ENCODE measurements around the gene DPPA2. TPM values are rescaled to one million over a fixed set of nuclear protein-coding genes. Genes with fewer than 3 reads are reported as not detected.

DPPA2 gene, protein sequence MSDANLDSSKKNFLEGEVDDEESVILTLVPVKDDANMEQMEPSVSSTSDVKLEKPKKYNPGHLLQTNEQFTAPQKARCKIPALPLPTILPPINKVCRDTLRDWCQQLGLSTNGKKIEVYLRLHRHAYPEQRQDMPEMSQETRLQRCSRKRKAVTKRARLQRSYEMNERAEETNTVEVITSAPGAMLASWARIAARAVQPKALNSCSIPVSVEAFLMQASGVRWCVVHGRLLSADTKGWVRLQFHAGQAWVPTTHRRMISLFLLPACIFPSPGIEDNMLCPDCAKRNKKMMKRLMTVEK
- not detected in 2 replicates for total RNA-seq

DNA sequence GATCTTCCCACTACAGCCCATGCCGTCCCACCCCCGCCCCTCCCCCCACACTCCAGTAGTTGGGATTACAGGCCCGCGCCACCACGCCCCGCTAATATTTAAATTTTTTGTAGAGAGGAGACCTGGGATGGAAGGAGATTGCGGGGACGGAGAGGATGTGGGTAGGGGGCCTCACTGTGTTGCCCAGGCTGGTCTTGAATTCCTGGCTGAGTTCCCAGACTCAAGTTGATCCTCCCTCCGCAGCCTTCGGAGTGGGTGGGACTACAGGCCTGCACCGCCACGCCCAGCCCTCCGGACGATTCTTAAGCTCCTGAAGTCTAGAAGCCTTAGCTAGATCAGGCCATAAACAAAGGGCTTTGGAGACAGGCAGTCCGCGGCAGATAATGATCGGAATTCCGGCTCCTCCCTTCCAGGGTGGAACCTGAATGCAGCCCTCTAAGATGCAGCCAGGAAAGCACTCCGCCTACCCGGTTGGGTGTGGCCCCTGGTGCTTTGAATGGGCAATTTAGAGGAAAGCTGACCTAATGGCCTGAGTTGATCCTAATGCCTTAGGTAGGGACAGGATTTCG, at the start of gene DPPA2:
TSS of gene DPPA2 (minus strand) at position 356 of the 569 bp plus-strand sequence. CDS start 1,975 bp downstream, outside the sequence.

DNA sequence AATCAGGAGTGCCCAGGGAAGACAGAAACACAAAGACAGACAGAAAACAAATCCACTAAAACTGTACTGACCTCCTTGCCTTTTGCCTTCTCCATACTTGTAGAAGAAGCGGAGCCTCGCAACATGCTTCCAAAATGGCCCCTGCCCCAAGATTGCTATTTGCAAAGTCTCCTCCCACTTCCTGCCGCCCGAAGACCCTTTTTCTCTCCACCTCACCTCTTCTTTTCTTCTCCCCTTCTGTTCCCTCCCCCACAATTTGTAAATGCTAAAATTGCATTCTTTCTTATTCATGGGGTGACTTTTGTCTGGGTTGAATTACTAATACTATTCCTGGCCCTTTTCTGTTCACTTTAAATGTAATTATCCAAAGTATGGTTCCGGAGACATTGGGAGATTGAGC, 21.1 kb upstream of the DPPA2 start, which contains the start of gene DPPA4:
TSS of gene DPPA4 (minus strand) at position 154 of the 400 bp plus-strand sequence. CDS start at position 125, 29 bp downstream.

Other genes starting within 250 kb of the DPPA2 start
- gene MORC1, start 198.4 kb downstream of the DPPA2 start, total RNA-seq = not detected in 2 replicates
- gene C3orf85, start 179.8 kb downstream of the DPPA2 start, total RNA-seq = not detected in 2 replicates
- gene DPPA4, start 21.0 kb upstream of the DPPA2 start, total RNA-seq = not detected in 2 replicates

Data from mammary microvascular endothelial cell (primary cell).